ENCODE results near the gene ZNF354B.
"Not testable (repeated sequence)": the region's sequence is repeated elsewhere in the genome, so short reads cannot be mapped to it uniquely, and the experiment has no call there.

ZNF354B gene

DNA sequence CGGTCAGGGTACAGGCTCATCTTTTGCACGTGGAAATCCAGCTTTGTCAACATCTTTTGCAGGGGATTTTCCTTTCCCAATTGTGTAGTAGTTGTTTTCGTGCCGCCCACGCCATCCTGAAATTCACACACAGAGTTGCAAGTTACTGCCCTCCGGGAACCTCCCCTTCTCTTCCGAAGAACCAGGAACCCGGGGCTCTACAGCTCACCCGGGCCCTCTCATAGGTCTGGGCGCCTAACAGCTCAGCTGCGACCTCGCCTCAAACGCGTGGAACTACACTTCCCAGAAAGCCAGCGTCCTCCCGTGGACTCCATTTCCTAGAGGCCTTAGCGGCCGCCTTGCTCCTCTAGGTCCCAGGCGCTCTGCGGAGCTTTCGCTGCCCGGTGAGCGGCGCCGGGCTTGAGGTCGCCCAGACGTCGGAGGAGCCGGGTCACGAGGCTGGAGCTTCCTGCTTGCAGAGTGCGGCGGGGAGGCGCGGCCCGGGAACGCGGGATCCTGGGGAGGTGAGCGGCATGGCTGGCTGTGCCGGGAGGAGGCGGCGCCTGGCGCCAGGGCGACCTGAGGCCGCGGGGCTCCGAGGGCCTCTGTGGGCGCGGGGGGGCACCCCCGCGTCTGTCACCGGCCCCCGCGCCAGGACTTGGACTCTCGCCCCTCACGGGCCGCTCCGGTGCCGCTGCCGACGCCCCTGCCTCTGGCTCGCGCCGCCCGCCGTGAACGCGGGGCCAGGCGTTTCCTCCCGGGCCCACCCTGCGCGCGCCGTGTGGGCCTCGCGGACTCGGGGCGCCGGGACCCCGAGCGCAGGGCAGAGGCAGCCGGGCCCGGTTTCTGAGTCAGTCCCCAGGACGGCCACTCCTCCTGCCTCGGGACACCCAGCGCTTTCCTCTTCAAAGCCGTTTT, at the start of gene ZNF354B:
Gene ZNF354B (plus strand): TSS at position 329 of the 897 bp plus-strand sequence. CDS start 1,095 bp downstream, outside the sequence.
- DNase-seq: peak; percentile 80

DNA sequence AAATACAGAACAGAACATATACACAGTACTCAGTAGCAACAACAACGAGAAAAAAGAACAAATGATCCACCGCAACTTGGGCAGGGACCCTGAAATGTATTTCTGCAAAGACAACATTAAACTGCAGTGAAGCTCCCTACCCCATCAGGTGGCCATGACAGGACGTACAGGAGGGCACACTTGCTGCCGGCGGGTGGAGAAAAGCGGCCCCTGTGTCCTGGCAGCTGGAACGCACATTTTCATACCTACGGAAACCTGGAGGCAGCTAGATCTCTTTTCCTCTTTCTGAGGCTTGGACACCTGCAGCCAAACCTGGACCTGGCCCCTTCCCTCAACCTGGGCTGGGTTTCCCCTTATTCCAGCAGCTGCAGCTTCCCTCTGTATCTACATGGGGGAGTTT, 42.2 kb upstream of the ZNF354B start:
- DNase-seq: no peak

DNA sequence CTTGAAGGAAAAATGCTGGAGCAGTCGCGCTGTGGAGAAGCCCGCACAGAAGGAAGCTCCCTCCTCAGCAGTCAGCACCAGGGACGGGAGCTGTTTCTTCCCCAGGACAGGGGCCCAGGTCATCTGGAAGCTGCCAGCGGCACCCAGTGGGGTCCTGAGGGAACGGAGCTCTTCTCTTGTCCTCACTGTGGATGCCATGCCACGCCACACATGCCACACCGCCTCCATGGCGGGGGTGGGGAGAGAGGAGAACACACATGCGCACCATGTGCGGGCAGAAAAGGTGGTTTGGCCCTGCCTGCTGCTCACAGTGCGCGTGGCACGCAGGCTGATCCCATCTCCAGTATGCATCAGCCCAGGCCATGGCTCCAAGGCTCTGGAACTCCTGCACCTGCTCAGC, 41.7 kb upstream of the ZNF354B start:
- DNase-seq: no peak

DNA sequence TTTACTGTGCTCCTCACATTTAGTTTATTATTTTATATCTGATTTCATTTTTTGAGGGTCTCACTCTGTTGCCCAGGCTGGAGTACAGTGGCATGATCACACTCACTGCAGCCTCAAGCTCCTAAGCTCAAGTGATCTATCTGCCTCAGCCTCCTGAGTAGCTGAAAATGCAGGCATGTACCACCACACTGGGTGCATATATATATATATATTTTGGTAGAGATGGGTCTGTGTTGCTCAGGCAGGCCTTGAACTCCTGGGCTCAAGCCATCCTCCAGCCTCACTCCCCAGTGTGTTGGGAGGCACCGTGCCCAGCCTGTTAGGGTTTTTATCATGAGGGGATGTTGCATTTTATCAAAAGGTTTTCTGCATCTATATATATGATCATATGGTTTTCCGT, 39.8 kb upstream of the ZNF354B start:
- DNase-seq: no peak

DNA sequence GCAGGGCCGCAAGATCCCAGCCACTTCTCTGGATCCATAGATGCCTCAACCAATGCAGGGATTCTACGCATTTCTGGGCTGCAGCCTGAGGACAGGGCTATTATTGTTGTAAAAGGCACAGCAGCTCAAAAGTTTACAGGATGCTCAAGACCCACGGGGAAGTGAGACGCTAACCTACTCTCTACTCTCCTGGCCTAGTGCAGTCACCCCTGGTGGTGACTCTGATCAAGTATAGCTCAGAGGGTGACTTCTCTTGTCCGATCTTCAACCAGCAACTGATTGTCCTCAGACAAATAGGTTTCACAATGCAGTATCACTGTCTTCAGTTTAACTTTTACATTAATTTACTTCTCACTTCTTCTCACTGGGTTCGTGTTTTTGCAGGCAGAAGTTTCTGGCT, 34.3 kb upstream of the ZNF354B start:
- no peak for DNase-seq

DNA sequence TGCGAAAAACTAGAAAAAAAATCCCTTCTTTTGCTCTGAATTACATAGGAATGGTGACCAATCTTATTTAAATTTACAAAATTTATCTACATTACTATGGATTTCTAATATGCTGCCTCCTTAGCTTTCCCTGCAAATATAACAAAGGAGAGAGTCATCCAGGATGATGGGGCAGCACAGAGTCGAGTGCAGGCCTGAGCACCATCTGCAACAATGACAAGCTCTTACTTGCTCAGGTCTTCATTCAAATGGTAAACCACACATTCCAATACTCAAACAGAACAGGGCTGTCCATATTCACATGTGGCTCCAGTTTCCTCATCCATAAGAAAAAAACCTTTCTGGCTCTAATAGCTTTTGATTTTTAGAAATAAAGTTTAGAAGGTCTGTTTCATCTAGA, 33.5 kb upstream of the ZNF354B start:
- no peak for DNase-seq

DNA sequence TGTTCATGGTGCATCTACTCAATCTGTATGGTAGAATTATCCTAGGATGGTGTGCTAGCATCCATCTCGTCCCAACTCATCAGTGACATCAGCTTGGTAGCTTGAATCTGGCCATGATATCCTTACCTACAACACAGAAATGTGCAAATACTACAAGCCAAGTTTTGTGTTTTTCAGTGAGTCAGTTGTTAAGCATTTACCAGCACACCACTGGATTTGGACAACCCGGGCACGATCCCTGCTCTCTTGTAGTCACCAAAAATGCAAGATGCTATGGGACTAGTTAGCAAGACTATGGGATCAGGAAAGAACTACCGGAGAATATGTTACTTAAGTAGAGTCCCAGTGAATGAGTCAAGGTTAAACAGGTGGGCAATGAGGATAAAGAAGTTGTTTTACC, 32.1 kb upstream of the ZNF354B start:
- DNase-seq: no peak

DNA sequence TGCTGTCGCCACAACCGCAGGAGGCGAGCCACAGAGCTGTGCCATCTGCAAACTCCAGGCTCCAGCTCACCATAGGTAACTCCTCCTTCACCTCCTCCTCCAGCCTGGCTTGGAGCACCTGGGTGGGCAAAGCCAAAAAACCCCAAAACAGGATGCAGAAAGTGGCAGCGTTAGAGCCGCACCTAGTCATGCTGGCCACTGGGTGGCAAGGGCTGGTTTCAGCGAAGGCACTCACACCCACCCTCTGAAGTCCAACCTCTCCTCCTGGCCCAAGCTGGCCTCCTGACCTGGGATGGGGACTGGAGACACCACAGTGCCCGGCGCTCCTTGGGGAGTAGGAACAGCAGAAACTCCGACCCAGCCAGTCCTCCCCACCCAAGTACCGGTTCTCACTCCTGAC, 28.7 kb upstream of the ZNF354B start:
- DNase-seq: no peak

DNA sequence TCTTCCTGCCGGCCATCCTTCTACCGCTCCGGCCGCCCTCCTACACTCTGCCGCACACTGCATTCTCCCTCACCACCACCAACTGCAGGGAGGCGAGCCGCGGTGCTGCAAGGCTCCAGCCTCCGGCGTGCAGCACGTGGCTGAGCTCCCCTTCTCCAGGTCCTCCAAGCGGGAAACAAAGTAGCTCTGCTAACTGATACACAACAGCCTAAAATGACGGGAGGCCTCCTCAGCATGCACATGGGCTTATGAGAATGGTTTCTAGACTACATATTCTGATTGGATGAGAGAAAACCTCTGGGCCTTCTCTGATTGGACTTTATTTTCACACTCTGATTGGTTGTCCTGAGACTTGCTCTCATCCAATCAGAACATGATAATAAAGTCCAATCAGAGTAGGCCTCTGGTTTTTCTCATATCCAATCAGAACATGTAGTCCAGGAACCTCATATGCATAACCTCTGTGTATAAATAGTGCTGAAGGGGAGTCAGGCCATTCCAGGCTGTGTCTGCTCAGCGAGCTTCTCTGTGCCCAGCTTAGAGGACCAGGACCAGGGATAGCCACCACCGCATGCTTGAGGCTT, 27.0 kb upstream of the ZNF354B start:
- DNase-seq: peak; percentile 40

DNA sequence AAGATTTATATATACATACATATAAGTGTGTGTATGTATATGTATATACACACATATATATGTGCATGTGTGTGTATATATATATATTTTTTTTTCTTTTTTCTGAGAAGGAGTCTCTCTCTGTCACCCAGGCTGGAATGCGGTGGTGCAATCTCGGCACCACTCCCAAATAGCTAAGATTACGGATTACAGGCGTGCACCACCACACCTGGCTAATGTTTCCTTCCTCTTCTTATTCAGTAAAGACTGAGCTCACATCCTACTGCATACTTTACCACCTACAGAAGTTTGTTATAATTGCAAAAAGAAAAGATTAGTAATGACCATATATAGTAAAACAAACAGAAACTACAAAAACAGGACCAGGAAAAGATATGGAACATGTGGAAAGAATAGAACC, 23.1 kb upstream of the ZNF354B start:
- DNase-seq: no peak

DNA sequence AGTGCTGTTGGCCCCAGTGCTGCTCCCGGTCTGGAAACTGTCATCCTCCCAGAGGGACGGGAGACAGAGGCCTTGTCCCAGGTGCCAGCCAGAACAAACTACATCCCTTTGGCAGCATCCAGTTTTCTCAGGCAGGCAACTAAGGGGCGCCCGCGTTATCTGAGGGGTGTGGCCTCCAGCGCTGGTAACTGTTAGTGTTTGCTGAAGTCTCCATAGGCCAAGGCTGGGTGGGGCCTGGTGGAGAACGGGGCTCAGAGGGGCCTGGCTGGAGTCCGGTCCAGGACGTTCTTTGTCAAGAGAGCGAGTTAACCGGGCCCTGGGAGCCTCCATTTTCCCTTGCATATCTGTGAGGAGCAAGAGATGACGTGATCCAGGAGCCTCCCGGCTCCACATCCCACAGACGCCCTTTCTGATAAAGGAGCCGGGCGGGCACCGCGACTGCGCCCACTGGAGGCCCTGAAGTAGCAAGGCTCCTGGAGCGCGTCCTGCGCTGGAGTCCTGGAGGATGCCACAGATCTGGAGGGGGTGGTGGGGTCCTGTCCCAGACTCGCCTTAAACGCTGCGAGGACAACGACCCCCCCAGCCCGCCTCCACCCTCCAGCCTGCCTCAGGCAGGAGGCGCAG, 20.9 kb upstream of the ZNF354B start:
- DNase-seq: peak; percentile 25

DNA sequence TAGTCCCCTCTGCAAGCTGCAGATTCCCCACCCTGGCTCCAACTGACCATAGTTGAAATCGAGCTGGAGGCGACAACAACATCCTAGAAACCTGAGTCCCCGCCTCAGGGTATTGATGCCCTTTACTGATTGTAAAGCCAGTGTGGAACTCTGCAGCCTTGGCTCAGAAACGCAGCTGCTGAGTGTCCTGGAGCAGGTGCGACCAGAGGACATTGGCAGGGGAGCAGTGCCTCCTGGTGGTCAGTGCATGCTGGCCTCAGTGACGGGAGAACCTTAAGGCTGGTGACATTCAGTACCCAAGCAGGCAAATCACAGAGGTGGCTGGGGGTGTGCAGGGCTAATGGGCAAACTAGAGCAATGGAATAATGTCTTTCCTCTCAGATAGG, 20.4 kb upstream of the ZNF354B start:
- DNase-seq: peak; percentile 49

DNA sequence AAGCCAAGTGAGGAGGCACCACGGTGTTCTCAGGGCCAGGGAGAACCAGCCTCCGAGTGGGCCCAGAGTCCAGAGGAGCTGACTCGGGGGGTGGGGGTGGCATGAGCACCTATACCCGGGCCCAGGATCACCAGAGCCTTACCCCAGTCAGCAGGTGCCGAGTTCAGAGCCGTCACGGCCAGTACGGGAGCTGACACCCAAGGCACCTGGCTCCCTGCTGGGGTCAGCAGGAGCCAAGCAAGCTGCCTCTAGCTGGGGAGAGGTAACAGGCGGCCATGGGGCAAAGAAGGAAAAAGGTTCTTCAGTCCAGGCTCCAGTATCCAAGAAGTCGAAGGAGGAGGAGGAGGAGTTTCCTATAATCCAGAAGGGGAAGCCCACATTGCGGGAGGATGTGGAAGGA, 19.4 kb upstream of the ZNF354B start:
- not testable (repeated sequence) for DNase-seq

DNA sequence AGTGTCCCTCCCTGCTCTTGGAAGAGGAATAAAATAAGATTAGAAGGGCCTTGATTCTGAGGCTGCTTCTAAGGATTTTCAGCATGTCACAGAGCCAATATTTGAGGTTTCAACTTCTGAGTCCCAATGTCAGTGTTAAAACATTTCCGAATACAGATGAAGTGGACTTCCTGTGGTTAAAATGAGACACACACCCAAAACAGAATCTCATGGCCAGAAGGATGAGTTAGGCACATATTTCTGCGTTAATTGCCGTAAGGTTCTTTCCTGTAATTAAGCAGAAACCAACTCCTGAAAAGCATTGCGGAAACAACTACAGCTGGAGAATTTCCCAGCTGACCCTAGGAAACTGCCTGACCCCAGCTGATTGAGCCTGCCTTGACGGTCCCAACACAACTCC, 10.4 kb upstream of the ZNF354B start:
- DNase-seq: no peak

DNA sequence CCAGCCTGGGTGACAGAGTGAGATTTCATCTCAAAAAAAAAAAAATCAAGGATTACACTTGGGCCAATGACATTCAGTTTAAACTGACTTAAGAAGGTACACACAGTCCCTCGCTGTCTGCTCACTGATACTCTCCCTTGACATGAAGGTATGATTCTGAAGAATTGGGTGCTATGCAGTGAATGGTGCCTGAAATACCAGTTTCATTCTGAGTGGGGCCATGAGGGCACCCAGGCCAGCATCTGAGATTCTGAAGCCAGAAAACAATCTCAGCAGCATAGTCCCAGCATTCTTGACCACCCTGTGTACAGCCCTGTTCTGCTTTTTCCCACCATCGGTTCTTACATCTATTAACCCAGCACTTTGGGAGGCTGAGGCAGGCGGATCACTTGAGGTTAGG, 7.8 kb upstream of the ZNF354B start:
- DNase-seq: no peak

DNA sequence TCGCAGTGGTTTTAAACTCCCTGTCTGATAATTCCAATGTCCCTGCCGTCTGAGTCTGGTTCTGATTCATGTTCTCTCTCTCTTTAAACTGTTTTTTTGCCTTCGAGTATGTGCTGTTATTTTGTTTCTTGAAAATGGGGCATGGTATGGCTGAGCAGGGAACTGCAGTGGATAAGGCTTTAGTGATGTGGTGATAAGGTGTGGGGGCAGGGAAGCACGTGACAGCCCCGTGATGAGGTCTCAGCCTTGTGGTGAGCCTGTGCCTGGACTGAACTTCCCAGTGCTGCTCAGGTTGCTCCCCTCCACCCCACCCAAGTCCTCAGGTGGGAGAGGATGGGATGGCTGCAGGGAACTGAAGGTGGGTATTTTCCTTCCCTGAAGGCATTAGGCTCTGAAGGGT, 5.5 kb upstream of the ZNF354B start:
- DNase-seq: no peak

DNA sequence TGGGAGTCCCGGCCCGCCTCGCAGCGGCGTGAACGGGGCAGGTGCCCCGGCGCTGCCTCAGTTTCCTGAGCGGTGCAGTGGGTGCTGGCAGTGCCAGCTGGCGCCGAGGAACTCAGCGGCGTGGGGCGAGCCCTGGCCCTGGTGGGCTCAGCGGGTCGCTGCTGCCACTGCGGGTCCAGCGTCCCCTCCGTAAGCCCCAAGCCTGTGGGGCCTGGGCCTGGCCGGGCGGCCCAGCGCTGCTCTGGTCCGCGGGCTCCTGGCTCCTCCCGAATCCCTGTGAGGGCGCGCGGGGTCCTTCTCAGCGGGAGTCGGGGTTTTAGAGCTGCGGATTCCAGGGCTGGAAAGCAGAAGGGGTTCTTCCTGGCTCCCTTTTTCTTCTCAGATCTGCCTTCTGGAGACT, 862 bp downstream of the ZNF354B start:
- not testable (repeated sequence) for DNase-seq

DNA sequence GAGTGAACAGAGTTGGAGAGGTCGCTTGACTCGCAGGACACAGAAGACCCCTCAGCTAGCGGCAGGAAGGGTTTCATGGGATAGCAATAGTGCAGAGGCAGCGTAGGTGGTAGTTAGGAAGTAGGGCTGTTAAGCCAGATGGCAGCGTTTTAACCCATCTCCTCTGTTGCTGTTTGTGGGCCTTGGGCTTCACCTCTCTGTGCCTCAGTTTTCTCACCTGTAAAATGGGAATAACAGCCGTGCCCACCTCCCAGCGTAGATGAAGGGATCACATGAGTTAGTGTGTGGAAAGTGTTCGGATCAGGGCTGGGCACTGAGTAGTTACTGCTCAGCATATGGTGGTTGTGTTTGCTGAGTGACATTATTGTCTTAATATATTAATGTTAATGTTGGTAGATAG, 1.9 kb downstream of the ZNF354B start:
- no peak for DNase-seq

DNA sequence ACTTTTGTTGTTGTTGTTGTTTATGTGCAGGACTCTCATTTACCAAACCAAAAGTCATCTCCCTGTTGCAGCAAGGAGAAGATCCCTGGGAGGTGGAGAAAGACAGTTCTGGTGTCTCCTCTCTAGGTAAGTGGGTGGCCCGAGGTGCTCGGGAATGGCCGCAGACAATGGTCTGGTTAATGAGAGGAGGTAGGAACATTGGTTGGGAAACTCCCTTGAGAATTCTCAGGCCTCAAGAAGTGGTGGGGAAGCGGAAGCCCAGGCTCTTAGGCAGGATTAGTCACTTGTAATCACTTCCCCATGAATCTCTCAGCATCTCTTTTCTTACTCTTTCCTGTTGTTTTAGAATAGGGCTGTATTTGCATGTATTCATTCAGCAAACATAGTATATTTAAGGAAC, 7.2 kb downstream of the ZNF354B start:
- DNase-seq: no peak

DNA sequence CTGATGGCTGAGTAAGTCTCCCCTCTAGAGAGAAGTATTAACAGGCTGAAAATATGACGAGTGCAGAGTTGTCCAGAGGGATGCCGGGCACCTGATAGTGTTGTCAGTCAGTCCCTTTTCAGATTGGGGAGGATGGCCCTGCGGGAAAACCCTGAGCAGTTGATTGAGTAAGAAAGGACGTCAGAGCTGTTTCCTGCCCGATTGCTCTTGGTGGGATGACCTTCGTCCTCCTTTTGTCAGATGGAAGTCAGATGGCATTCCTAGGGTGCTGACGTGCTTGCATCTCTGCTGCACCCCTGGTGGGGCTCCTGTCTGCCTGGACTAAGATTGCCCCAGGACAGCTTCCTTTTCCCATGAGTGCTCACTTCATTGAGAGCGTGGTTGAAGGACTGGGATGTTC, 9.8 kb downstream of the ZNF354B start:
- DNase-seq: no peak

DNA sequence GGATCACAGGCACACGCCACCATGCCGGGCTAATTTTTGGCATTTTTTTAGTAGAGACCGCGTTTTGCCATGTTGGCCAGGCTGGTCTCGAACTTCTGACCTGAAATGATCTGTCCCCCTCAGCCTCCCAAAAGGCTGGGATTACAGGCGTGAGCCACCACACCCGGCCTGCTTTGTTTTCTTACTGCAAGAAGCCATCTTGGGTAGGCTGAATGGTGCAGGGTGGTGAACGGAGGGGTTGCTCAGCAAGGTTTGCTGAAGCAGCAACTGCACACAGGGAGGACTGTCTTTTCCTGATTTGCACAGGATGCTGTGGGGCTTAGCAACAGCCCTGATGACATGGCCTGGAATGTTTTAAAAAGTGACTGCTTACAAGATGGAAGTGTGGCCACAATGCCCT, 10.7 kb downstream of the ZNF354B start:
- DNase-seq: no peak

DNA sequence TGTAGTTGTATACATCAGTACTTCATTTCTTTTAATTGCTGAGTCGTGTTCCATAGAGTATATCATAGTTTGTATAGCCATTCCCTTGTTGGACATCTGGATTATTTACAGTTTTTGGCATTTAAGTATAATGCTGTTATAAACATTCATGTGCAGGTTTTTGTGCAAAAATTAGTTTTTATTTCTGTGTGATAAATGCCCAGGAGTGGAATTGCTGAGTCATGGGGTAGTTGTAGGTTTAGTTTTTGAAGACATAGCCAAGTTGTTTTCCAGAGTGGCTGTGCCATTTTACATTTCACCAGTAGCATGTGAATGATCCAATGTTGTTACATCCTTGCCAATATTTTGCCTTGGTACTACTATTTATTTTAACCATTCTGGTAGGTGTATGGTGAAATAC, 12.5 kb downstream of the ZNF354B start:
- DNase-seq: no peak

DNA sequence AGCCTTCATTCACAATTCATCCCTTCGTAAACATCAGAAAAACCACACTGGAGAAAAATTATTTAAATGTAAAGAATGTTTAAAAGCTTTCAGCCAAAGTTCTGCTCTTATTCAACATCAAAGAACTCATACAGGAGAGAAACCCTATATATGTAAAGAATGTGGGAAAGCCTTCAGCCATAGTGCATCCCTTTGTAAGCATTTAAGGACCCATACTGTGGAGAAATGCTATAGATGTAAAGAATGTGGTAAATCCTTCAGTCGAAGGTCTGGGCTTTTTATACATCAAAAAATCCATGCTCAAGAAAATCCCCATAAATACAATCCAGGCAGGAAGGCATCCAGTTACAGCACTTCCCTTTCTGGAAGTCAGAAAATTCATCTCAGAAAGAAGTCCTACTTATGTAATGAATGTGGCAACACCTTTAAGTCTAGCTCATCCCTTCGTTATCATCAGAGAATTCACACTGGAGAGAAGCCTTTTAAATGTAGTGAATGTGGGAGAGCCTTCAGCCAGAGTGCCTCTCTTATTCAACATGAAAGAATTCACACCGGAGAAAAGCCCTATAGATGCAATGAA, 23.5 kb downstream of the ZNF354B start:
- DNase-seq: not testable (repeated sequence)
